ENCODE measurements around the gene ATP1A3.
"Not testable (repeated sequence)": the region's sequence is repeated elsewhere in the genome, so short reads cannot be mapped to it uniquely, and the experiment has no call there.

ATP1A3 gene

DNA sequence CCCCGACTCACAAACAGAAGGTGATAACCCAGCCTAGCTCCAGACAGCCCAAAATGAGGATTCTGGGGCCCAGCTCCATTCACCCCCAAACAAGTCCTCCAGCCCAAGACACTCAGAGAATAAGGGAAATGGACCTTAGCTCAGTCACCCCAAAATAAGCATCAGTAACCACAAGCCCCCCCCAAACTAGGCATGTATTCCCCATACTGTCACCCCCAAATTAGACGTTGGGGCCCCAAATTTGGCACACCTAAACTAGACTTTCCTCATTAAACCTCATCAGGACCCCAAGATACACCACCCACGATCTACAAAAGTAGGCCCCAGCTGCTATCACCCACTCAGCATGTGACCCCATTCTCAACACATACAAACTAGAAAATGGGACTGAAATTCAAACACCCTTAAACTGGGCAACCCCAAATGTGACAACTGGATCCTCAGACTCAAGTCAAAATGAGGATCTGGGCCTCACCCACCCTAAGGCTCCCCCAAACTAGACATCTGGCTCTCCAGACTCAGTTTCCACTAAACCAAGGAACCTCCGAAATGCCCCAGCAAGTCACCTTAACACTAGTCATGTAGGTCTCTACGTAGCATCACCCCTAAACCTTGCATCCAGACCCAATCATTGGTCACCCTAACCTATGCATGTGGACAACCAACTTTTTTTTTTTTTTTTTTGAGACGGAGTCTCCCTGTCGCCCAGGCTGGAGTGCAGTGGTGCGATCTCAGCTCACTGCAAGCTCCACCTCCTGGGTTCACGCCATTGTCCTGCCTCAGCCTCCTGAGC is 52.4 kb downstream of the ATP1A3 start:
- no peak for DNase-seq

GRCh38 chr19:41940731-41941409 is 53.2 kb downstream of the ATP1A3 start:
- DNase-seq: no peak

DNA sequence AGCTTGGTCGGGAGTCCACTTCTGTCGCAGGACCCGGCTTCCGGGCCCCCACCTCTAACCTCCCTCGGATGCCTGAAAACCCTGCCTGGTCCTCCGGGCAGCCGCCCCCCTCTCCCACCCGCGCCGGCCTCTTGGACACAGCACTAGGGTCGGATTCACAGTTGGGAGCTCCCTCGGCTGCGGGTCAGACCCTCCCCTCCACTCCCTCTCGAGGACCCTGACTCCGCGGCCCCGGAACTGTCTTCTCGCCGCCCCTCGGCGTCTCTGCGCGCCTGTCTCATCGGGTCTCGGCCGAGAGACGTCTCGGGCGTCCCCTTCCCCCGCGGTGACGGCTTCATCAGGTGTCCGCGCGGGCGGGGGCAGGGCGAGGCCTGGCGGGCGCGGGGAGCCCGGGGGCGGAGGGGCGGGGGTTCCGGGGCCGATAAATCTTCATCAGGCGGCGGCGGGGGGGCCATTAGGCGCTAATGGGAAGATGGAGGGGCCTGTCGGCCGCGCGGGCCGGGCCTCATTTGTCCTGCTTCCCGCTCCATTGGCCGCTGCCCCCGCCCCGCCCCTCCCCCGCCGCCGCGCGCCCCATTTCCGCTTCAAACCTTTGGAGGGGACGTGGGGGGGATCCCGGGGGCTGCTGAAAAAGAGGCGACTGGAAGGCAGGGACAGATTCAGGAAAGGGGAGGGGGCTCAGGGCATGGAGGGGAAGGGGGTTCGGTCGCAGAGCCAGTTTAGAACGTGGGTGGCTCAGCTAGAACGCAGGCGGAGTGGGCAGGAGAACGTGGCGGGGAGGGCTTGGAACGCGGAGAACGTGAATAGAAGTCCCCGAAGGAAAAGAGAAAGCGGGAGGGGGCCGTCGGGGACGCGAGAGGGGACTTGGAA is 53.9 kb downstream of the ATP1A3 start:
- DNase-seq: no peak

GRCh38 chr19:41939209-41939608 is 54.8 kb downstream of the ATP1A3 start:
- not testable (repeated sequence) for DNase-seq

DNA sequence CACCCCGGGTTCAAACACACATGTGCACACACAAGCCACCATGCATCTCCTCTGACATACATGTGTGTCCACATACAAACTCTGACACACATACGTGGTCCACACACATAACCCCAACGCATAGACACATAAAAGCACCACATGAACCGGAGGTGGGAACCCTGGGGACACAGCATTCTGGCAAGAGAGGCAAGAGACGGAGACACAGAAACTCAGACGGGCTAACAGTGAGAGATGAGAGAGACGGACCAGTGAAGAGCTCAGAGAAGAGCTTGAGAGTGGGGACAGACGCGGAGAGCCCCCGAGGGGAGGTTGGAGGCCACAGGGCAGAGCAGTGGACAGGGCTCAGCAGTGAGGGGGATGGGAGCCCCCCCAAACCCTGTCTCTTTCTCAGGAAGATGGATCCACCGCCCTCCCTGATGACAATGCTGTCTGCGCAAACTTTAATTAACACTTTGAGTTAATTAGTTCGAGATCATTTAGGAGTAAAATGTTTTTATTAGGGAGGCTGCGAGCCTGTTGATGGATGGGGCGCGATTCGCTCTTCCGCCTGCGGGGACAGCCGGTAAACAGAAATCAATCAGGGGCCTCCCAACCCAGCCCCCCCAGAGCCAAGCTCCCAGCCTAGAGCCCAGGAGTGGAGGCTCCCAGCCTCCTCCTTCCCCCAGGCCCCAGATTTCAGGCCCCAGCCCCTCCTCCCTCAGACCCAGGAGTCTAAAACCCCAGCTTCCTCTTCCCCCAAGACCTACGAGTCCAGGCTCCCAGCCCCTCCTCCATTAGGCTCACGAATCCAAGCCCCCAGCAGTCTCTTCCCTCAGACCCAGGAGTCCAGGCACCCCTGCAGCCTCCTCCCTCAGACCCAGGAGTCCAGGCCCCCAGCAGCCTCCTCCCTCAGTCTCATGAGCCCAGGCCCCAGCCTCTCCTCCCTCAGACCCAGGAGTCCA is 56.2 kb downstream of the ATP1A3 start:
- no peak for DNase-seq

GRCh38 chr19:41936961-41937360 is 57.1 kb downstream of the ATP1A3 start:
- no peak for DNase-seq

GRCh38 chr19:41936416-41936850 is 57.6 kb downstream of the ATP1A3 start:
- no peak for DNase-seq

DNA sequence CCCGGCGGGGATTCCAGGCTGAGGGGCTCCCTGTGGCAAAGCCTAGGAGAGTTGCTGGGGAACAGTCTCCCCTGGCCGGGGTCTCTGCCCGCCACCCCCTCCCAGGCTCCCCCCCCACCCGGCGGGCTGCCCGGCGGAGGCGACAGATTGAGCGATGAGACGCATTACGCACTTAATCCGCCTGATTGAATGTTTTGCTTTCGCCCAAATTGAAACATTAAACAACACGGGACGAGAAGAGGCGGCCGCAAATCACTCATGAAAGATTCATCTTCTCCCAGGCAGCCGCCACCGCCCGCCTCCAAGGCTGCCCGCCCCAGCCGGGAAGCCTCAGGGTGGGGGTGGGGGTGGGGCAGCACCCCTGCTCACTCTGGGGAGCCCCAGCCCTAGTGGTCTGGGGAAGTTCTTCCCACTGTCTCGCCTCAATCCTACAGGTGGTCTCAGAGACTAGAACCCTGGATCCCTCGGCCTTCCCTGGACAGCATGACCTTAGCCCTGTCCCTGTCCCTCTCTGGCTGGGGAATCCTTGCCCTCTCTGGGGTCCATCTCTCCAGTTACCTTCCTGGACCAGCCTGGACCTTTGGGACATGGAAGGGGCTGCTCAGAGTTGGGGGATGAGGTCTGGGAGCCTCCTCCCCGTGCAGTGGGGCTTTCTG is 58.1 kb downstream of the ATP1A3 start:
- no peak for DNase-seq

DNA sequence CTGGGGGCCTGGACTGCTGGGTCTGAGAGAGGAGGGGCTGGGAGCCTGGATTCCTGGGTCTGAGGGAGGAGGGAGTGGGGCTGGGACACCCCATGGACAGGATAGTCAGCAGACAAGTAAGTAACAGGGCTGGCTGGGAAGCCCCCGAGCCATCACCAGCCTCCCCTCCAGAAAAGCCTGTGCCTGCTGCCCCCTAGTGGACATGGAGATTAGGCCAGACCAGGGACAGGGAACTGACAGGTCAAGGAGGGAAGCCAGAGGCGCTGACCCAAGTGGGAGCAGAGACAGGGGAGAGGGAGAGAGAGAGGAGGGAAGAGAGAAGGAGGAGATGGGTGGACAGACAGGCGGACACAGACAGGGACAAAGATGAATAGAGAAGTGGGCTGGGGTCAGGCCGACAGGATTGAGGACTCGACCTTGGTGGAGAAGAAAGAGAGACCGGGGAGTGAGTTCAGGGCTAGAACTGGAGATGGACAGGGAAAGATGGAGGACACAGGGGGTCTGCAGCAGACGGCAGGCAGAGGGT is 59.1 kb downstream of the ATP1A3 start:
- peak; percentile 84 for DNase-seq

GRCh38 chr19:41933693-41934426 is 60.2 kb downstream of the ATP1A3 start:
- no peak for DNase-seq

GRCh38 chr19:41932720-41933332 is 61.2 kb downstream of the ATP1A3 start:
- no peak for DNase-seq

GRCh38 chr19:41932259-41932719 is 61.7 kb downstream of the ATP1A3 start:
- DNase-seq: no peak

- no peak for DNase-seq
These were observed 63.0 kb downstream of the ATP1A3 start for GRCh38 chr19:41930926-41931592.

DNA sequence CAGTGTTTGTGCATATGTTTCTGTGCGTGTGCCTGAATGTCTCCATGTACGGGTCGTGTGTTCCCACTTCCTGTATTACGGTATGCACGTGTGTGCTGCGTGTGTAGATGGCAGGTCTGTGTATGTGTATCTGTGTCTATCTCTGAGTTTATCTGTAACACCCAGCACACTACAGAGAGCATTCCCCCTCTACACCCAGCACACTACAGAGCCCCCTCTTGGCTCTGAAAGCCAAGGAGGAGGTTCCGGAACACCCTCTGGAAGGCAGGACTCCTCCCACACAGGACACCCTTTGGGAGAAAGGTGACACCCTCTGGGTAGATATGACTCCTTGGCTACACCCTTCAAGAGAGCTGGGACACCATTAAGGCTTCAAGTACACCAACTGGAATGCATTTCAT is 63.7 kb downstream of the ATP1A3 start:
- DNase-seq: no peak

DNA sequence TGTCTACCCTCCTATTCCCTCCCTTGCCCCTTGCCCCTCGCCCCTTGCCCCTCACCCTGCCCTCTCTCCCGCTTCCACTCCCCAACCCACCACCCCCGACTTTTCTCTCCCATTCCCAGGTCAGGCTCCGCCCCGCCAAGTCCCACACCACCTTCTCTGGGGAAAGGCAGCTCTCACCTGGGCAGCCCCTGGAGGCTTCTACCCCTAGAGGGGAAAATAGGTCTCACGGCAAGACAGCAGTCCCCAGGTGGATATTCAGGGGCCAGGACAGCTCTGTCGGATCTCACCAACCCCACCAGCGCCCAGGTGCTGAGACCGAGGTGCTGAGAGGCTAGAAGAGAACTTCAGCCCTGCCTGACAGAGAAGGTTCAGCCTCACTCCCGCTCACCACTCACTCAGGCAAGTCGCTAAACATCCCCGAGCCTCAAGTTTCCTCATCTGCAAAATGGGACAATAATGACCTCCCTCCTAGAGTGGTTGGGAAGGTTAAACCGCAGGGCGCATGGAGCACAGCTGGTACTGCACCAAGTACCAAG is 64.4 kb downstream of the ATP1A3 start:
- DNase-seq: no peak

DNA sequence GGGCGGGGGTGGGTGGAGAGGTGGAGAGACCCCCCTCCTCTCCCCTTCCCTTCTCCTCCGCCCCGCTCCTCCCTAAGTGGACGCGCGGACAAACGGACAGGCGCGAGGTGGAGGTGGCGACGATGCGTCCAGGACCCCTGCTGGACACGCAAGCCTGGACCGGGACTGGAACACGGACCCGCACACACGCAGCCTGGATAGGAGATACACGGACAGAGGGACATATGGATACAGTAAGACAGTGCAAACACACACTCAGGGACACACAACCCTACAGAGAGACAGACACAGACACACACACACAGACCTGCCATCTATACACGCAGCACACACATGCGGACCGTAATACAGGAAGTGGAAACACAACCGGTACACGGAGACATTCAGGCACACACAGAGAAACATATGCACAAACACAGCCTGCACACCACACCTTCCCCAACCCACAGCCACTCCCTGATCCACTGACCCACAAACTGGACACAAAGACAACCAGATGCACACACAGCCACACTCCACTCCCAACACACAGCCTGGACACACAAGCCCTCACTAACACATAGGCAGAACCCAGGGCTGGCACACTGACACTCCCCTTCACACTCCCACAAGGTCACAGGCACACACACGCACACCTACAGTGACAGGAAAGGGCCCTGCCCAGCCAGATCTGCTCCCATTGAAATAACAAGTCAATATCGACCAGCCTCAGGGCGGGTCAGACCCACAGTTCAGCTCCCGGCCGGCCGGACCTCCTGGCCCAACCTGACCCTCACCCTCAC is 65.1 kb downstream of the ATP1A3 start:
- no peak for DNase-seq

DNA sequence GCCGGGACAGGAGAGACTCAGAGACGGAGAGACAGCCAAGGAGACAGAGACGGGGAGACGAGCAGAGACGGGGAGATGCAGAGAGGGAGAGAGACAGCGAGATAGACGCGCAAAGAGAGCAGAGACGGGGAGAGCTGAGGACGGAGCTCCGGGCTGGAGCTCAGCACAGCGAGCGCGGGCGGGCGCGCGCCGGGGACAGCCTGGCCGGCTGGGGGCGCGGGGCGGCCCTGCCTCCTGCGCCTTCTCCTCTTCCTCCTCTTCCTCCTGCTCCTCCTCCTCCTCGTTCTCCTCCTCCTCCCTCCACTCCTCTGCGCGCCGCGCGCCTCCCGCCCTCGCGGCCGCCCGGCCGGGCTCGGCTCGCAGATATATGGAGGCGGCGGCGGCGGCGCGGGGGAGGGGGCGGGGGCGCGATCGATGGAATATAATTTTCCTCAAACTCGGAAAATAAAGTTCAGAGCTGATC is 65.8 kb downstream of the ATP1A3 start, which contains the start of gene ERFL:
TSS of gene ERFL (minus strand) at position 229 of the 463 bp plus-strand sequence. CDS start 15,530 bp downstream, outside the sequence.
- peak; percentile 70 for DNase-seq

Data from 8988T (cell line).